GM13977 (cell line): Measurements from ENCODE around the gene RDH5.

Experiments used
- DNase-seq: peaks from one replicate; pipeline ENCODE4 v3.0.0; 2012; ENCODE audit warnings: low spot score
- in situ Hi-C: fragments of 300-500 bp; cut with MboI; formaldehyde crosslinking; loops from one replicate; pipeline ENCODE4 v1.12.0; 2022; ENCODE audit warnings: low sequenced_read_pairs, low pct_unique_long_range_greater_than_20kb, mixed read lengths, inconsistent platforms; ENCODE audit not compliant: unreplicated experiment
- TF ChIP-seq, protein P1 (sequence below): IDR thresholded peaks from 2 replicates; pipeline ENCODE4 v1.5.1; 2012; ENCODE audit warnings: mild to moderate bottlenecking, control low read depth; ENCODE audit not compliant: insufficient read depth; ENCODE audit errors: extremely low read depth, missing control alignments

Gene RDH5

DNA sequence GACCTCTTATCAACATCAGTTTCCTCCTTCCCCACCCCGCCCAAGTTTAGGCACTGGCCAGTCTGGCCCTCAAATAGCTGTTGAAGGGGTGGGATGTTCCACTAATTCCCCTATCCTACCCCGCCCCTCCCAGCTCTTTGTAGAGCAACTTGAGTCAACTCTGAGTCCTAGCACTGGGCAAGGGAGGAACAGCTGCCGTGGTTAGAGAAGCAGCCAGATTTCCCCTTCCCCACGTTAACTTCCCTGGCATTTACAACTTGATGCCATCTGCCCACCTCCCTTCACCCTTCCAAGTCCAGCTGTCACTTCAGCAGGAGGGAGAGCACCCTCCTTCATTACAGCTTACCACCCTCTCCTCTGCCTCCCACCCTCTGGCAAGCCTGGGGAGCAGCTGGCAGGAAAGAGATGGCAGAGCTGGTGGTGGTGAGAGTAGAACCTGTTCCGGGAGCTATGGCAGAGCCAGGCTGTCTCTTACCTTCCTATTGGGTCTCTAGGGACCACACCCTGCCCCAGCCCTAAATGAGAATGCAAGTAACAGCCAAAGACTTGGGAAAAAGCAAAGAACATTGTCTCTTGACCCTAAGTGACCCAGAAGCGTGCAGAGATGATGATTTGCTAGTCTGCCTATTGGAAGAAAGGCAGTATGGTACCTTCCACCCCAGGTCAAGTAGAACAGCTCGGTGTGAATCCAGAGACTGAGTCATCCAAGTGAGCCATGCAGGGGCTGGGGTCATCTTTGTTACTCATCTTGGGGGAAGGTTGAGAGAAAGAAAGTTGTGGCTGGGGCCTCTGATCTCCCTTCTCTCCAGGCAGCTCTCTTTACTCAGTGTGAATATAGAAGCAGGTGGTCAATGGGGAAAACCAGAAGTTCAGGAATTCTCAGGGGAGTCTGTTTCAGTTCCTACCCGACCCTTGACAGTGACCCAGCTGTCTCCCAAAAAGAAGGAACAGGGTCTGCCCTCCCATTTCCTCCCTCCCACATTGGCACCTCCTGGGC lies 2.9 kb upstream of the RDH5 start:
- no peak for DNase-seq

DNA sequence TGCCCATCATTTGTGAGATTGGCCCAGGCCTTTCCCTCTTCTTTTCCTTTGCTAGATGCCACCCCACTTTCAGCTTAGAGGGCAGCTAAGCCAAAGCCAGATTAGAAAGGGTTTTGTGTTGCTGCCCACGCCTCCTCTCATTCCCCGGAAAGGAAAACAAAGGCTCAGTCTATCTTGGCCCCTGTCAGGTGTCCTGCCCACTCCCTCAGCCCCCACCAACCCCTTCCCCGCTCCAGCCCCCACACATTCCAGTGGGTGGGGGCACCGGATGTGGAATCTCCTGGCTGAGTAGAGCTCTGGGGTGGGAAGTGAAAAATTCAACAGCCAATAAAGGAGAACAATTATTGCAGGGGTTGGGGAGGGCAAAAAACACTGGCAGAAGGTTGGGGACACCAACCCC lies 2.2 kb upstream of the RDH5 start:
- in situ Hi-C loops, result no loop called here
- TF ChIP-seq, protein P1, sequence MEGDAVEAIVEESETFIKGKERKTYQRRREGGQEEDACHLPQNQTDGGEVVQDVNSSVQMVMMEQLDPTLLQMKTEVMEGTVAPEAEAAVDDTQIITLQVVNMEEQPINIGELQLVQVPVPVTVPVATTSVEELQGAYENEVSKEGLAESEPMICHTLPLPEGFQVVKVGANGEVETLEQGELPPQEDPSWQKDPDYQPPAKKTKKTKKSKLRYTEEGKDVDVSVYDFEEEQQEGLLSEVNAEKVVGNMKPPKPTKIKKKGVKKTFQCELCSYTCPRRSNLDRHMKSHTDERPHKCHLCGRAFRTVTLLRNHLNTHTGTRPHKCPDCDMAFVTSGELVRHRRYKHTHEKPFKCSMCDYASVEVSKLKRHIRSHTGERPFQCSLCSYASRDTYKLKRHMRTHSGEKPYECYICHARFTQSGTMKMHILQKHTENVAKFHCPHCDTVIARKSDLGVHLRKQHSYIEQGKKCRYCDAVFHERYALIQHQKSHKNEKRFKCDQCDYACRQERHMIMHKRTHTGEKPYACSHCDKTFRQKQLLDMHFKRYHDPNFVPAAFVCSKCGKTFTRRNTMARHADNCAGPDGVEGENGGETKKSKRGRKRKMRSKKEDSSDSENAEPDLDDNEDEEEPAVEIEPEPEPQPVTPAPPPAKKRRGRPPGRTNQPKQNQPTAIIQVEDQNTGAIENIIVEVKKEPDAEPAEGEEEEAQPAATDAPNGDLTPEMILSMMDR, result no peak
- no peak for DNase-seq

More for the DNA sequence above, 2.9 kb upstream of the RDH5 start:
- in situ Hi-C loops, result no loop called here
- TF ChIP-seq, protein P1, result no peak

DNA sequence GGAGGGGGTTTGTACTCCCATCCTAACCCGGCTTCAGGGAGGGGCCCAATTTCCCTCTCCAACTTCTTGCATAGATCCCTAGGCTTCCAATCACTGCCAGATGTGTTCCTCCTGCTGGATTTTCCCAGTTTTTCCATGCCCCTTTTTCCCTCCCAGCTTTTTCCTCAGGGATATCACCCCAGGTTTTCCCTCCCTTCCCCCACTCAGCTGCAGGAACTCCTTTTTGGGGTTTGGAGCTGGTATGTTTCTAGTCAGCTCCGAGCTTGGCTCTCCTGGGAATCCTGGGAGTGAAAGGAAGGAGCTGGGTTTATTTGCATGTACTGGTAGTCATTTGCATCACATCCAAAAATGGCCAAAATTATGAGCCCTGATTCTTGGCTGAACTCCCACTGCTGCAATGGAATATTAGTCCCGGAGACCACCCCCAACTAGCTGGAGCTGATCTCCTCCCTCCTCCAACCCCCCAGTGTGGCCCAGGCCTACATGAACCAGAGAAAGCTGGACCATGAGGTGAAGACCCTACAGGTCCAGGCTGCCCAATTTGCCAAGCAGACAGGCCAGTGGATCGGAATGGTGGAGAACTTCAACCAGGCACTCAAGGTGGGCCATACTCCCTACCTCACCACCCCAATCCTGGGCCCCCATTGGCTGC lies 1.4 kb upstream of the RDH5 start:
- in situ Hi-C loops, result no loop called here
- TF ChIP-seq, protein P1, result no peak
- DNase-seq, result no peak

DNA sequence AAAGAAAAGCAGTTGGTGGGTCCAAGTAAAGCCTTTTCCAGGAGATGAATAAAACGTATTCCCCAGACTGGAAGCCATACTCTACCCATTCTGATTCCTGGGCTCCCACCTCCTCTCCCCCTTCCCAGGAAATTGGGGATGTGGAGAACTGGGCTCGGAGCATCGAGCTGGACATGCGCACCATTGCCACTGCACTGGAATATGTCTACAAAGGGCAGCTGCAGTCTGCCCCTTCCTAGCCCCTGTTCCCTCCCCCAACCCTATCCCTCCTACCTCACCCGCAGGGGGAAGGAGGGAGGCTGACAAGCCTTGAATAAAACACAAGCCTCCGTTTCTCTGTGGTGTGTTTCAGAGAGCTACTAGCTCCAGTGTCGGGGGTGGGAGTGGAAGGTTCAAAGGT lies 822 bp upstream of the RDH5 start:
- in situ Hi-C loops, result no loop called here
- no peak for DNase-seq
- TF ChIP-seq, protein P1, result no peak

DNA sequence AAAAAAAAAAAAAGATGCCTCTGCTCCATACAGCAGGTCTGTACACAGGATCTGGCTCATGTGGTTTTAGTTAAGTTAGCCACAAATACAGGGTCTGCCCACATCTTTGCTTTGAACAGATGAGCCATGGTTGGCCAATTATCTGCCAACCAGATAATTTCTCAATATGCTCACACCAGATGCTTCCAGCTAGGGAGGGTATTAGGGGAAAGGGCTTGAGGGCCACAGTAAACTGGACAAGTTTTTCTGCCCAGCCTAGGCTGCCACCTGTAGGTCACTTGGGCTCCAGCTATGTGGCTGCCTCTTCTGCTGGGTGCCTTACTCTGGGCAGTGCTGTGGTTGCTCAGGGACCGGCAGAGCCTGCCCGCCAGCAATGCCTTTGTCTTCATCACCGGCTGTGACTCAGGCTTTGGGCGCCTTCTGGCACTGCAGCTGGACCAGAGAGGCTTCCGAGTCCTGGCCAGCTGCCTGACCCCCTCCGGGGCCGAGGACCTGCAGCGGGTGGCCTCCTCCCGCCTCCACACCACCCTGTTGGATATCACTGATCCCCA lies 776 bp downstream of the RDH5 start:
- in situ Hi-C loops, result no loop called here
- DNase-seq, result no peak
- TF ChIP-seq, protein P1, result peak; percentile 57

DNA sequence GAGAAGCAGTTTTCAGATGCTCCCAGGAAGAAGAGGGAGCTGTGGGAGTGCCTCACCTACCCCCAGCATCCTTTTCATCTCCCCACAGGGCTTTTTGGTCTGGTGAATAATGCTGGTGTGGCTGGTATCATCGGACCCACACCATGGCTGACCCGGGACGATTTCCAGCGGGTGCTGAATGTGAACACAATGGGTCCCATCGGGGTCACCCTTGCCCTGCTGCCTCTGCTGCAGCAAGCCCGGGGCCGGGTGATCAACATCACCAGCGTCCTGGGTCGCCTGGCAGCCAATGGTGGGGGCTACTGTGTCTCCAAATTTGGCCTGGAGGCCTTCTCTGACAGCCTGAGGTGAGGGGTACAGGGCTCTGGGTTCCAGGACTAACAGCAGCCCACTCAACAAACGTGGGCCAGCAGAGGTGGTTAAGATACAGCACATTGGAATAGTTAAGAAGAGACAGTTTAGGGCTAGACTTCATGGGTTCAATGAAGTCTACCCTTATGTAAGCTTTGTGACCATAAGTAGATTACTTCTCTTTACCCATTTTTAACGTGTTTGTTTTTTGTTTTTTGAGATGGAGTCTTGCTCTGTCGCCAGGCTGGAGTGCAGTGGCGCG lies 1.5 kb downstream of the RDH5 start:
- TF ChIP-seq, protein P1, result no peak
- in situ Hi-C loops, result no loop called here
- DNase-seq, result no peak
